HG03571 (cell line): ENCODE measurements around the gene UQCC3.
"Not testable (repeated sequence)": the region's sequence is repeated elsewhere in the genome, so short reads cannot be mapped to it uniquely, and the experiment has no call there.

ENCODE experiments used
- ATAC-seq: cut with Tn5 transposase; IDR thresholded peaks from one replicate; pipeline ENCODE4 v1.9.1; 2021; ENCODE audit not compliant: unreplicated experiment

The UQCC3 gene

GRCh38 chr11:62702246-62702645, 30.8 kb downstream of the UQCC3 start:
- ATAC-seq, result no peak

GRCh38 chr11:62703921-62704320, 32.4 kb downstream of the UQCC3 start:
- not testable (repeated sequence) for ATAC-seq

- ATAC-seq, result no peak
These were observed 33.9 kb downstream of the UQCC3 start for GRCh38 chr11:62705413-62705812.

- peak; percentile 53 for ATAC-seq
These were observed 34.7 kb downstream of the UQCC3 start for GRCh38 chr11:62705880-62706849.

GRCh38 chr11:62706850-62707247, 35.4 kb downstream of the UQCC3 start:
- ATAC-seq, result no peak

- ATAC-seq, result no peak
These were observed 35.9 kb downstream of the UQCC3 start, which contains the start of the genes BSCL2 and GNG3 for GRCh38 chr11:62707277-62707861. BSCL2 (minus strand) TSS chr11:62707424; CDS start chr11:62707195, 229 bp downstream. GNG3 (plus strand) TSS chr11:62707676; CDS start chr11:62708296, 620 bp downstream.

- ATAC-seq, result no peak
These were observed 36.9 kb downstream of the UQCC3 start for GRCh38 chr11:62708392-62708791.

GRCh38 chr11:62708793-62709192, 37.3 kb downstream of the UQCC3 start:
- no peak for ATAC-seq

- peak; percentile 60 for ATAC-seq
These were observed 38.0 kb downstream of the UQCC3 start for GRCh38 chr11:62709247-62710000.

- ATAC-seq, result no peak
These were observed 38.5 kb downstream of the UQCC3 start for GRCh38 chr11:62710001-62710345.

GRCh38 chr11:62712276-62712812, 40.9 kb downstream of the UQCC3 start:
- no peak for ATAC-seq

GRCh38 chr11:62712861-62713260, 41.4 kb downstream of the UQCC3 start:
- no peak for ATAC-seq

- ATAC-seq, result no peak
These were observed 41.9 kb downstream of the UQCC3 start for GRCh38 chr11:62713343-62713742.

- no peak for ATAC-seq
These were observed 44.0 kb downstream of the UQCC3 start for GRCh38 chr11:62715150-62716130.

- no peak for ATAC-seq
These were observed 44.7 kb downstream of the UQCC3 start for GRCh38 chr11:62716206-62716605.

GRCh38 chr11:62716816-62717215, 45.3 kb downstream of the UQCC3 start:
- no peak for ATAC-seq

- ATAC-seq, result no peak
These were observed 48.0 kb downstream of the UQCC3 start for GRCh38 chr11:62719302-62719978.

GRCh38 chr11:62721994-62722393, 50.5 kb downstream of the UQCC3 start:
- ATAC-seq, result no peak
